MCF 10A (cell line): ENCODE results near the gene FGF1. TPM values are rescaled to one million over a fixed set of nuclear protein-coding genes. Genes with fewer than 3 reads are reported as not detected.

Experiments used
- BruUV-seq: library from RNA; stranded (reverse); fragments of 400-500 nt; replicated peaks from 2 replicates; lab custom pipeline; 2021; lab: Mats Ljungman, UMichigan
- CTCF ChIA-PET: fragments of 300-600 bp; sonication (Branson Sonifier 250); formaldehyde crosslinking; extraction: SDS; loops from one replicate; lab custom pipeline; 2021; ENCODE audit warnings: antibody characterized with exemption, inconsistent platforms; lab: Yijun Ruan, JAX
- POLR2A ChIA-PET: fragments of 300-600, 350-650 bp; sonication (Branson Sonifier 250); formaldehyde crosslinking; extraction: SDS; loops from one replicate; lab custom pipeline; 2020; ENCODE audit warnings: antibody characterized with exemption, inconsistent platforms; lab: Yijun Ruan, JAX
- DNase-seq: peaks from one replicate; pipeline ENCODE4 v3.0.0-alpha.2; 2018; ENCODE audit not compliant: unreplicated experiment
- H3K27ac Mint-ChIP-seq: one replicate; pipeline ENCODE4 v1.8.0; 2022; ENCODE audit warnings: mild to moderate bottlenecking, low read depth, mixed read lengths; ENCODE audit not compliant: unreplicated experiment
- H3K27me3 Mint-ChIP-seq: one replicate; pipeline ENCODE4 v1.8.0; 2022; ENCODE audit warnings: mixed read lengths; ENCODE audit not compliant: insufficient read depth, unreplicated experiment
- H3K36me3 Mint-ChIP-seq: one replicate; pipeline ENCODE4 v1.8.0; 2022; ENCODE audit warnings: mild to moderate bottlenecking, moderate library complexity, mixed read lengths; ENCODE audit not compliant: insufficient read depth, unreplicated experiment
- H3K4me1 Mint-ChIP-seq: one replicate; pipeline ENCODE4 v1.8.0; 2022; ENCODE audit warnings: mixed read lengths; ENCODE audit not compliant: insufficient read depth, unreplicated experiment
- H3K4me3 Mint-ChIP-seq: one replicate; pipeline ENCODE4 v1.8.0; 2022; ENCODE audit warnings: mild to moderate bottlenecking, moderate library complexity, mixed read lengths; ENCODE audit not compliant: unreplicated experiment
- H3K9me3 Mint-ChIP-seq: one replicate; pipeline ENCODE4 v1.8.0; 2022; ENCODE audit warnings: mixed read lengths; ENCODE audit not compliant: unreplicated experiment
- intact Hi-C: fragments of 100-400 bp; cut with micrococcal nuclease; formaldehyde crosslinking; loops from 2 replicates; pipeline ENCODE4 v1.14.1; 2022
- total RNA-seq: library from RNA; stranded (reverse); gene quantifications from 2 replicates; pipeline ENCODE4 v1.2.3, GENCODE V29; 2022
- TF ChIP-seq, protein P1 (sequence below): fragments of 200-600 bp; IDR thresholded peaks from one replicate; pipeline ENCODE4 v1.8.0; 2022; ENCODE audit warnings: antibody characterized with exemption, mild to moderate bottlenecking; ENCODE audit not compliant: unreplicated experiment

Gene FGF1
- total RNA-seq, 1 experiment from 2014 or later, result 0.65 TPM

DNA sequence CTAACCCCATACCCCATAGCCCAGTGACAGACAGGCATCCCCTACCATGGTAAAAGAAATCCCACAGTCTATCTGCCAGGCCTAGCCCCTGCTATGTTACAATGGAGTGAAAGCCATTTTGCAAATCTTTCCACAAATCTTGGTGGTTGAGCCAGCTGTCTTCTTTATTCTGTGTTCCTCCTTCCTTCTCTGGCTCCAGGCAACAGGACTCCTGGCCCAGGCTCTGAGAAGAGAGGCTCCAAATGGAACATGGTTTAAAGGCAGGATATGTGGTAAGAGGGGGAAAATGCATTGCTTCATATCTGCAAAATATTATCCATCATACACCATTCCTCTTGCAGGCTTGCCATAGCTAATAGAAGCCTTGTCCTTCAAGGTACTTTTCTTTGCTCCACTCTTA is 25.2 kb downstream of the FGF1 start:
- DNase-seq, result no peak

DNA sequence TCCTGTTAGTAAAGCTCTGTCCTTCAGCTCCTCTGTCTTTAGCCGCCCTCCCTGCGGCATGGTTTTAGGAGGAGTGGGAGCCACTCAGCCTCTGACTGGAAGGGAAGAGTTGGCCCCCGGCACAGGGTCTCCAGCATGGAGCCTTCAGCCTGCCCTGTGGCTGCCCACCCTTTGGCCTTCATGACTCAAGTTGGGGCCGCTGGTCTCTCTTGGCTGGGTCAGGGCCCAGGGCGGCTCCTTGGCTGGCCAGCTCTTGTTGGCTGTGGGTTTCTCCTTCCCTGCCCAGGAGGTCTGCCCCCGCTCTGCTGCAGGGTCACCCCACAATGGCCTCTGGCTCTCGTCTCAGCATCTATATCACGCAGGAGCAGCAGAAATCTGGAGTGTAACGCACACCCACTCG is 25.7 kb downstream of the FGF1 start:
- H3K9me3 Mint-ChIP-seq, result no peaks in the 10 kb centered on the region
- CTCF ChIA-PET, result interaction anchor here (0.5 to 52.5 kb wide), 9 partner anchors 8 to 699 kb away, joined by 3 to 1243 read pairs (median 4); no protein-coding TSS in a partner anchor
- H3K27me3 Mint-ChIP-seq, result no peaks in the 10 kb centered on the region
- no TSS peak for BruUV-seq
- no peak overlapping the region for H3K27ac Mint-ChIP-seq
- POLR2A ChIA-PET, result interaction anchor here (0.5 to 1.6 kb wide), 4 partner anchors 11 to 514 kb away, joined by 3 to 4 read pairs (median 4); no protein-coding TSS in a partner anchor
- TF ChIP-seq, protein P1, sequence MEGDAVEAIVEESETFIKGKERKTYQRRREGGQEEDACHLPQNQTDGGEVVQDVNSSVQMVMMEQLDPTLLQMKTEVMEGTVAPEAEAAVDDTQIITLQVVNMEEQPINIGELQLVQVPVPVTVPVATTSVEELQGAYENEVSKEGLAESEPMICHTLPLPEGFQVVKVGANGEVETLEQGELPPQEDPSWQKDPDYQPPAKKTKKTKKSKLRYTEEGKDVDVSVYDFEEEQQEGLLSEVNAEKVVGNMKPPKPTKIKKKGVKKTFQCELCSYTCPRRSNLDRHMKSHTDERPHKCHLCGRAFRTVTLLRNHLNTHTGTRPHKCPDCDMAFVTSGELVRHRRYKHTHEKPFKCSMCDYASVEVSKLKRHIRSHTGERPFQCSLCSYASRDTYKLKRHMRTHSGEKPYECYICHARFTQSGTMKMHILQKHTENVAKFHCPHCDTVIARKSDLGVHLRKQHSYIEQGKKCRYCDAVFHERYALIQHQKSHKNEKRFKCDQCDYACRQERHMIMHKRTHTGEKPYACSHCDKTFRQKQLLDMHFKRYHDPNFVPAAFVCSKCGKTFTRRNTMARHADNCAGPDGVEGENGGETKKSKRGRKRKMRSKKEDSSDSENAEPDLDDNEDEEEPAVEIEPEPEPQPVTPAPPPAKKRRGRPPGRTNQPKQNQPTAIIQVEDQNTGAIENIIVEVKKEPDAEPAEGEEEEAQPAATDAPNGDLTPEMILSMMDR, result no peak
- H3K36me3 Mint-ChIP-seq, result no peaks in the 10 kb centered on the region
- no peaks in the 10 kb centered on the region for H3K4me1 Mint-ChIP-seq
- DNase-seq, result no peak
- intact Hi-C loops, result no loop called here
- H3K4me3 Mint-ChIP-seq, result no peak overlapping the region

More for the DNA sequence above, 25.2 kb downstream of the FGF1 start:
- no peaks in the 10 kb centered on the region for H3K27me3 Mint-ChIP-seq
- H3K36me3 Mint-ChIP-seq, result no peaks in the 10 kb centered on the region
- no peak overlapping the region for H3K27ac Mint-ChIP-seq
- POLR2A ChIA-PET, result interaction anchor here (0.9 kb wide), 1 partner anchor 24 kb away, joined by 4 read pairs; no protein-coding TSS in a partner anchor
- TF ChIP-seq, protein P1, result no peak
- CTCF ChIA-PET, result interaction anchor here (1.6 to 52.5 kb wide), 4 partner anchors 11 to 56 kb away, joined by 4 to 1243 read pairs (median 16); no protein-coding TSS in a partner anchor
- H3K9me3 Mint-ChIP-seq, result no peaks in the 10 kb centered on the region
- no peak overlapping the region for H3K4me3 Mint-ChIP-seq
- no peaks in the 10 kb centered on the region for H3K4me1 Mint-ChIP-seq
- BruUV-seq, result no TSS peak
- intact Hi-C loops, result no loop called here

DNA sequence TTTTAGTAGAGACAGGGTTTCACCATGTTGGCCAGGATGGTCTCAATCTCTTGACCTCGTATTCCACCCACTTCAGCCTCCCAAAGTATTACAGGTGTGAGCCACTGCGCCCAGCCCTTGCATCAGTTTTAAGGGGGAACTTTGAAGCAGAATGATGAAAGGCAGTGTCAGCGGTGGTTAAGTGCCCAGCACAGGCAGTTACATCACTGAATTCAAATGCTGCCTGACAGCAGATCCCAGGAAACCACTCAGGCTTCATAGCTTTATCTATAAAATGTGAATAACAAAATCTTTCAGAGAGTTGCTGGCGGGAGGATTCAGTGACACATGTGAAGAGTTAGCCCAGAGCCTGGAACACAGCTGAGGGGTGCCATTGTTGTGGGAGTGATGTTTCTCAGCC is 26.5 kb downstream of the FGF1 start:
- Mint-ChIP-seq H3K4me3 (no peak overlapping the region), H3K36me3 (no peaks in the 10 kb centered on the region), H3K27me3 (no peaks in the 10 kb centered on the region), H3K27ac (no peak overlapping the region), H3K4me1 (no peaks in the 10 kb centered on the region), H3K9me3 (no peaks in the 10 kb centered on the region)
- POLR2A ChIA-PET, result interaction anchor here (0.6 to 1.6 kb wide), 2 partner anchors 12 to 34 kb away, joined by 3 to 4 read pairs; no protein-coding TSS in a partner anchor
- TF ChIP-seq, protein P1, result no peak
- CTCF ChIA-PET, result interaction anchor here (0.5 to 52.5 kb wide), 11 partner anchors 9 to 1005 kb away, joined by 3 to 1243 read pairs (median 4); no protein-coding TSS in a partner anchor
- no peak for DNase-seq
- intact Hi-C loops, result loop anchor here (5.0 kb wide), 2 partner anchors 228 to 507 kb away; no protein-coding TSS in a partner anchor
- BruUV-seq, result no TSS peak

DNA sequence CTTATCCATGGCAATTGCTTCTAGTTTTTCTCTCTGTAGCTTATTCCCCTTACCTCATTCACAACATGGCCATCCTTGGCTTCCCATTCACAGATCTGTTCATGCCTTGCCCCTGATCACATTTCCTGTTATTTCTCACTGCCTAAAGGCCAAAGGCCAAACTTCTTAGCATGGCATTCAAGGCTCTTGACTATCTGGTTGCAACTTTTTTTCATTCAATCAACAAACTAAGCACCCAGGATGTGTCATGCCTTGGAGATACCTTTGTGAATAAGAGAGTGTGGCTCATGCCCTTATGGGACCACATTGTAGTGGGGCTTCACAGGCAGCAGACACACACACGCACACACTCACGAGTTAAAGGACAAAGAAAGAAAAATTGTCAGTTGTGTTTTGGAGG is 27.6 kb downstream of the FGF1 start:
- intact Hi-C loops, result loop anchor here (5.0 kb wide), 2 partner anchors 229 to 506 kb away; no protein-coding TSS in a partner anchor
- BruUV-seq, result no TSS peak

More for the DNA sequence above, 27.6 kb downstream of the FGF1 start:
- DNase-seq, result no peak
- ChIA-PET CTCF (interaction anchor here (0.7 to 52.5 kb wide), 8 partner anchors 10 to 507 kb away, joined by 3 to 1243 read pairs (median 4); no protein-coding TSS in a partner anchor), POLR2A (no interaction called here)
- H3K4me1 Mint-ChIP-seq, result no peaks in the 10 kb centered on the region
- H3K9me3 Mint-ChIP-seq, result no peaks in the 10 kb centered on the region
- H3K27me3 Mint-ChIP-seq, result no peaks in the 10 kb centered on the region
- TF ChIP-seq, protein P1, result no peak
- H3K27ac Mint-ChIP-seq, result no peak overlapping the region
- no peak overlapping the region for H3K4me3 Mint-ChIP-seq
- H3K36me3 Mint-ChIP-seq, result no peaks in the 10 kb centered on the region
